Left ventricle myocardium inferior (tissue), 1 donor: ENCODE data around the gene DKC1. TPM values are rescaled to one million over a fixed set of nuclear protein-coding genes. Genes with fewer than 3 reads are reported as not detected.
"Not testable (repeated sequence)": the region's sequence is repeated elsewhere in the genome, so short reads cannot be mapped to it uniquely, and the experiment has no call there.

Source experiments
- DNase-seq: peaks from one replicate; pipeline ENCODE4 v3.0.0-alpha.2; 2020
- H3K27ac ChIP-seq: fragments of 200-600 bp; replicated peaks from 2 replicates; pipeline ENCODE4 v1.8.0; 2021
- H3K27me3 ChIP-seq: fragments of 200-600 bp; 2 replicates; pipeline ENCODE4 v1.8.0; 2021; ENCODE audit warnings: low read depth
- H3K36me3 ChIP-seq: fragments of 200-600 bp; 2 replicates; pipeline ENCODE4 v1.8.0; 2021
- H3K4me1 ChIP-seq: fragments of 200-600 bp; 2 replicates; pipeline ENCODE4 v1.8.0; 2021
- H3K4me3 ChIP-seq: fragments of 200-600 bp; 2 replicates; pipeline ENCODE4 v1.8.0; 2021; ENCODE audit warnings: mild to moderate bottlenecking, moderate library complexity
- H3K9me3 ChIP-seq: fragments of 200-600 bp; replicated peaks from 2 replicates; pipeline ENCODE4 v1.8.0; 2021
- intact Hi-C: fragments of 100-400 bp; cut with micrococcal nuclease; formaldehyde crosslinking; loops from one replicate; pipeline ENCODE4 v1.11.0; 2022
- total RNA-seq: library from RNA; stranded (reverse); fragmentation: NEBNext Ultra II Directional; extraction: Animal tissue kit (Norgen Biotek cat#: 25700); gene quantifications from one replicate; pipeline ENCODE4 v1.2.1, GENCODE V29; 2021
- TF ChIP-seq, protein P1 (sequence below): fragments of 200-600 bp; IDR thresholded peaks from 2 replicates; pipeline ENCODE4 v1.8.0; 2021; ENCODE audit warnings: antibody characterized with exemption, mild to moderate bottlenecking, borderline replicate concordance
- donor health status: DM: no; HTN: yes; CAD: no; lungs with severe emphysema.

DKC1 gene
- total RNA-seq, 1 donor from 2014 or later = 18.0 TPM

DNA sequence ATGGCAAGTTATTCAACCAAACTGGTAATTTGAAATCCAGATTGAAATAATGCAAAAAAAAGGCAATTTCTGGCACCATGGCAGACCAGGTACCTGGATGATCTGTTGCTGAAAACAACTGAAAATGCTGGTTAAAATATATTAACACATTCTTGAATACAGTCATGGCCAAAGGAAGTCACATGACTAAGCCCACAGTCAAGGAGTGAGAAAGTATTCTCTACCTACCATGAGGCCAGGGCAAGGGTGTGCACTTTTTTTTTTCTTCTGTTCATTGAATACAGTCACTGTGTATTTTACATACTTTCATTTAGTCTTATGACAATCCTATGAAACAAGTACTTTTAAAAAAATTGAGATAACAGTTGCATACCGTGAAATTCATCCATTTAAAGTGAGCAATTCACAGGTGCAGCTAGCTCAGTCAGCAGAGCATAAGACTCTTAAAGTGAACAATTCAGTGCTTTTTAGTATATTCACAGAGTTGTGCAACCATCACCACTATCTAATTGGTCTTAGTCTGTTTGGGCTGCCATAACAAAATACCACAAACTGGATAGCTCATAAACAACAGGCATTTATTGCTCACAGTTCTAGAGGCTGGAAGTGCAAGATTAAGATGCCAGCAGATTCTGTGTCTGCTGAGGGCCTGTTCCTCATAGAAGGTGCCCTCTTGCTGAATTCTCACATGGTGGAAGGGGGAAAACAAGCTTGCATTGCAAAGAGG lies 47.4 kb downstream of the DKC1 start:
- intact Hi-C loops = no loop called here

DNA sequence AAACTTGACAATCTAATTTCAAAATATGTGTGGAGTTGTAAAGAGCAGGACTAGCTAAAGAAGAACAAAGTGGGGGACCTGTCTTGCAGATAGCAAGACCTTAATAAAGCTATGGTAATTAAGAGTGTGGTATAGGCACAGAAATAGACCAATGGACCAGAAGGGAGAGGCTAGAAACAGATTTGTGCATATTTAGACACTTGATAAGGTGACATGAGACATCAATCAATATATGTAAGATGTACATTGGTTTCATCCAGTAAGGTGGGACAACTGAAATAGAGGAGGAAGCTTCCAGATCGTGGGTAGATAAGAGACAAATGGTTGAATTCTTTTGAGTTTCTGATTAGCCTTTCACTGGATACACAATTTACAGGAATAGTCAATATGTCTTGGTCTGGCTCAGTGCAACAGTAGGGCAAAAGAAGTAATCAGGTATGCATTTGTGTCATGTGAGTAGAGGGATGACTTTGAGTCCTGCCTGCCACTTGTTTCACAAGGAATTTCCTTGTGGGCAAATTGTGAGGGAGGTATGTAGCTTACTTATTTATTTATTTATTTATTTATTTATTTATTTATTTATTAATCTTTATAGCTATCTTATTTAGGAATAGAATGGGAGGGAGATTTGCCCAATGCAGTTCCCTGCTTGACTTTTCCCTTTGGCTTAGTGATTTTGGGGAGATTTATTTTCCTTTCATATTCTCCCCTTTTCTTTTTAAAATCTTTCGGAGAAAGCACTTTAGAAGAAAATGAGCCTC lies 49.9 kb downstream of the DKC1 start:
- TF ChIP-seq, protein P1, sequence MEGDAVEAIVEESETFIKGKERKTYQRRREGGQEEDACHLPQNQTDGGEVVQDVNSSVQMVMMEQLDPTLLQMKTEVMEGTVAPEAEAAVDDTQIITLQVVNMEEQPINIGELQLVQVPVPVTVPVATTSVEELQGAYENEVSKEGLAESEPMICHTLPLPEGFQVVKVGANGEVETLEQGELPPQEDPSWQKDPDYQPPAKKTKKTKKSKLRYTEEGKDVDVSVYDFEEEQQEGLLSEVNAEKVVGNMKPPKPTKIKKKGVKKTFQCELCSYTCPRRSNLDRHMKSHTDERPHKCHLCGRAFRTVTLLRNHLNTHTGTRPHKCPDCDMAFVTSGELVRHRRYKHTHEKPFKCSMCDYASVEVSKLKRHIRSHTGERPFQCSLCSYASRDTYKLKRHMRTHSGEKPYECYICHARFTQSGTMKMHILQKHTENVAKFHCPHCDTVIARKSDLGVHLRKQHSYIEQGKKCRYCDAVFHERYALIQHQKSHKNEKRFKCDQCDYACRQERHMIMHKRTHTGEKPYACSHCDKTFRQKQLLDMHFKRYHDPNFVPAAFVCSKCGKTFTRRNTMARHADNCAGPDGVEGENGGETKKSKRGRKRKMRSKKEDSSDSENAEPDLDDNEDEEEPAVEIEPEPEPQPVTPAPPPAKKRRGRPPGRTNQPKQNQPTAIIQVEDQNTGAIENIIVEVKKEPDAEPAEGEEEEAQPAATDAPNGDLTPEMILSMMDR = no peak
- DNase-seq = no peak
- no peaks in the 10 kb centered on the region for H3K27me3 ChIP-seq
- no peaks in the 10 kb centered on the region for H3K9me3 ChIP-seq
- H3K27ac ChIP-seq = no peak overlapping the region
- H3K4me1 ChIP-seq = no peaks in the 10 kb centered on the region
- intact Hi-C loops = no loop called here
- no peak overlapping the region for H3K4me3 ChIP-seq
- H3K36me3 ChIP-seq = no peaks in the 10 kb centered on the region

More for the DNA sequence above, 47.4 kb downstream of the DKC1 start:
- Histone ChIP-seq H3K9me3 (no peaks in the 10 kb centered on the region), H3K4me1 (no peaks in the 10 kb centered on the region), H3K36me3 (no peaks in the 10 kb centered on the region), H3K27ac (no peak overlapping the region), H3K4me3 (no peak overlapping the region), H3K27me3 (no peaks in the 10 kb centered on the region)
- no peak for DNase-seq
- TF ChIP-seq, protein P1 = no peak

DNA sequence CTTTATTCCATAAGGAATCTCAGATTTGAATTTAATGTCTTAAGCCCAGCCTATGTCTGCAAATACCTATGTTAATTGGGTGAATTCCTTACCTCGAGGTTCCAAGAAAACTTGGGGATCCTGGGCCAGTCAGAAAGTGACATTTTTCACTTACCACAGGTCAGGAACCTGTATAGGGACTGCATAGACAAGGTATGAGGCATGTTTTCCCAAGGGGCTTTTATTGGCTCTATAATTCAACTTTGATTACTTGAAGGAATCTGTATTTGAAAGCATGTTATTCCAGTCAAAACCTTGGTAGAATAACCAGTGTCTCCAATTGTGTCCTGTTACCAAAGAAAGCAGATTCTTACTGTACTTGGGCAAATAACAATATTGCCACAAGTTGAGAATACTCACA lies 51.1 kb downstream of the DKC1 start:
- Histone ChIP-seq H3K27ac (no peak overlapping the region), H3K9me3 (no peaks in the 10 kb centered on the region), H3K36me3 (no peaks in the 10 kb centered on the region), H3K4me1 (no peaks in the 10 kb centered on the region), H3K27me3 (no peaks in the 10 kb centered on the region), H3K4me3 (no peak overlapping the region)
- TF ChIP-seq, protein P1 = no peak
- DNase-seq = no peak
- intact Hi-C loops = no loop called here

DNA sequence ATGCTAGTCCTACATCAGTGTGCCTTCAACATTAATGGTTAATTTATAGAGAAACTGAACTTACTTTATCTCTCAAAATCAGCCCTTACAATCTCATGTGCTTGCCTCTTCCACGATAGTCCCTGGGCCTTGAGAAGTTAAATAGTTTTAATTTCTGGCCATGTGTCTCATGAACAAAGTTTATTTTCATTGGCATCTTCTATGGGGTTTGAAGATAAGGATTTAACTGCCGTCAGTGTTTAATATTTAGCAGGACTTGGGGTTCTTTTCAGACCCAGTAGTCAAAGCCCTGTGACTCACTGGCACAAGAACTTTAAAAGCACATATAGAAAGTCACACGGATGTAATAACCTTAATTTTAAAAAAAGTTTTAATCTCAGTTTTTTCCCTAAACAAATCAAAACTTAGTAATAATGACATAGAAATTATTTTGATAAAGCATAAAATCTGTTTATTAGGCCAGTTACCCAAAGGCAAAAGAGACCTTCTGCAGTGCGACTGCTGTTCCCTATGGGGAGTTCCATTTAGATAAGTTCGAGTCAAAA lies 52.7 kb downstream of the DKC1 start:
- H3K27me3 ChIP-seq = no peaks in the 10 kb centered on the region
- DNase-seq = no peak
- intact Hi-C loops = no loop called here

DNA sequence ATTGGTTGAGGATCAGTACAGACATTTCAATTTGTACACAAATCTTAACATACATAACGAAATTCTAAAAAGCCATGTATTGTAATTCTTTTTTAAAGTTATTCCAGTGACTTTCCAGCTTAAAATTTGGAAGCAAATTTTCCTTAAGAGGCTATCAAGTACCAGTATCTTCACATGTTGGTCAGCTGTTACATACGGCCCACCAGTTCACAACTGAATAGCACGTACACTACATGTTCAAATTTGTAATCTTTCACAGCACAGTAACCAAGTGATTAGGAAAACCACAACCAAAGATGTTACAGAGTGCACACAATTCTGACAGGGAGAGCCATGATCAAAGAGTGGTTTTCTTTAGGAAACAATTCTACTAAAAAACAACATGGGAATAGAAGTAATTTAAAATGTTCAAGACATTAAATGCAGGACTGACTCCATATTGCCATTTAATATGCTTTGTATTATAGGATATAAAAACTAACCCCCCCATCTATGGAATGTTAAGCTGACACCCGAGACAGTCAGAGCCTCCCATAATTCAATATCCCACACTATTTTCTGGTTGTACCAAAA lies 53.7 kb downstream of the DKC1 start:
- H3K36me3 ChIP-seq, H3K27ac ChIP-seq, H3K27me3 ChIP-seq, DNase-seq, H3K9me3 ChIP-seq, H3K4me1 ChIP-seq, intact Hi-C loops, H3K4me3 ChIP-seq: not testable (repeated sequence)

More for the DNA sequence above, 52.7 kb downstream of the DKC1 start:
- H3K36me3 ChIP-seq = no peaks in the 10 kb centered on the region
- TF ChIP-seq, protein P1 = no peak
- no peaks in the 10 kb centered on the region for H3K9me3 ChIP-seq
- no peak overlapping the region for H3K27ac ChIP-seq
- H3K4me1 ChIP-seq = no peaks in the 10 kb centered on the region
- no peak overlapping the region for H3K4me3 ChIP-seq

DNA sequence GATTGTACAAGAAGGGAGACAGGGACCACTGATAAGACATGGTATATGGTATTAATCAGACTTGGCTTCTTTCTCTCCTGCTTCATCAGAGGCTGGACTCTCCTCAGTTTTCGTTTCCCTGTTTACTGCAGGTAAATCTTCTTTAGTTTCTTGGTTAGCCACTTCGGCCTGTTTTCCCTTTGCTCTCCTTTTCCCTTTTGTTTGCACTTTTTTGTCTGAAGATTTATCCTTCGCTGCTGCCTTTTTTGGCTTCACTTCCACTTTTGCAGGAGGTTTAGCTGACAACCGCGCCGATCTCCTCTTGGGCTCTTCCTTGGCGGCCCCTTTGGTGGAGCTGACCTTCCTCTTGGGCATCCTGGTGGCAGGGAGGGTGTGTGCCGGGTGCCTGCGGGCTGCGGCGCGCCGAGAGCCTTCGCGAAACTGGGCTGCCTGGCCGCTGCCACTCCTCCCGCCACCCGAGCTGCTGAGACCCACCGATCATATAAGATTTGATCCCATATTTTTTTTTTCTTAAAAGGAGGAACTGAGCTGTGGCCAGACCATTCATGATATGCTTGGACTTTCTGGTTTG lies 54.5 kb downstream of the DKC1 start:
- H3K4me3 ChIP-seq, H3K9me3 ChIP-seq, DNase-seq, H3K36me3 ChIP-seq, H3K4me1 ChIP-seq, intact Hi-C loops, H3K27me3 ChIP-seq, H3K27ac ChIP-seq: not testable (repeated sequence)
